ENCODE data around the gene C17orf107. TPM values are rescaled to one million over a fixed set of nuclear protein-coding genes. Genes with fewer than 3 reads are reported as not detected.
A peak's percentile ranks its signal among the peaks of the same experiment; 100 is the strongest.

Gene C17orf107
- 2.2 and 6.6 TPM in 2 replicates for total RNA-seq (2011; cell fraction: chromatin; rRNA removed; ENCODE audit: low replicate concordance)
- 3.2 and 3.7 TPM in 2 replicates for total RNA-seq (2011; cell fraction: nucleolus; rRNA removed)
- 1.4 and 2.5 TPM in 2 replicates for total RNA-seq (2011; cell fraction: nucleoplasm; rRNA removed)
- 0.05 and 0.16 TPM in 2 replicates for total RNA-seq (2014; rRNA removed)
- total RNA-seq (2014; rRNA removed; fragmentation: Illumina TruSeq; extraction: Trizol), result not detected in 2 replicates
- total RNA-seq (2015; rRNA removed; fragmentation: Illumina TruSeq; extraction: Trizol), result 0.07 and 0.08 TPM in 2 replicates
- total RNA-seq (2021), result 0.29 and 0.42 TPM in 2 replicates
- polyA plus RNA-seq (2011; rRNA removed), result 0.03 and 0.07 TPM in 2 replicates
- 0.03 and 0.12 TPM in 2 replicates for polyA plus RNA-seq (2011; cell fraction: cytosol; rRNA removed)
- polyA plus RNA-seq (2011; cell fraction: nucleus; rRNA removed), result 0.34 and 1.00 TPM in 2 replicates
- polyA plus RNA-seq (2012), result 0.09 and 0.24 TPM in 2 replicates
- polyA plus RNA-seq (2014; fragmentation: Illumina TruSeq; extraction: Trizol), result not detected in 2 replicates
- not detected for polyA plus RNA-seq (2014; fragmentation: Nextera tagmentation; extraction: Ambion mirVana)
- 0.09 and 0.13 TPM in 2 replicates for polyA plus RNA-seq (2014; rRNA removed)
- 0.06 TPM in 1 of 2 replicates, not detected in the other for polyA minus RNA-seq (2011; rRNA and poly(A)+ RNA removed)
- polyA minus RNA-seq (2011; cell fraction: cytosol; rRNA and poly(A)+ RNA removed), result not detected in 2 replicates
- 1.4 and 1.5 TPM in 2 replicates for polyA minus RNA-seq (2011; cell fraction: nucleus; rRNA and poly(A)+ RNA removed)
- Bru-seq, nascent RNA, result percentile 26 among the genes with signal in this experiment
- BruChase-seq, experiment 1, labeled RNA remaining after a 2-hour chase, result percentile 32 among the genes with signal in this experiment
- BruChase-seq, experiment 2, labeled RNA remaining after a 6-hour chase, result percentile 28 among the genes with signal in this experiment
- long read RNA-seq, experiment 1, result 0 reads
- long read RNA-seq, experiment 2, result 0 reads
- long read RNA-seq, experiment 3, result 0 reads

- BruUV-seq (replicated peaks), result no TSS peak
- H3K4me1 ChIP-seq (replicated peaks in 1 of 2; ENCODE audit: control insufficient read depth in 2 of 2, insufficient read depth in 2 of 2, low read length in 2 of 2), result peaks cover 14 to 33% of the 10 kb centered on the region in 2 experiments
- no peaks in the 10 kb centered on the region for H3K79me2 ChIP-seq (ENCODE audit: control insufficient read depth, insufficient read depth, low read length)
- peaks cover 22% of the 10 kb centered on the region; the same call in 1 of the 3 replicates for H3K36me3 ChIP-seq (ENCODE audit: control insufficient read depth, insufficient read depth, low read length)
- in situ Hi-C loops (cut with MboI), result no loop called here
- TF ChIP-seq KLF6 (CRISPR knock-in tag; IDR thresholded peaks at IDR 0.05; ENCODE audit: borderline replicate concordance) (no peak), POLR2G (IDR thresholded peaks at IDR 0.05; ENCODE audit: low read depth, low read length) (0 out of 2 replicates have a peak, but pooled peaks have one; percentile 8)
- TF ChIP-seq, protein P1, sequence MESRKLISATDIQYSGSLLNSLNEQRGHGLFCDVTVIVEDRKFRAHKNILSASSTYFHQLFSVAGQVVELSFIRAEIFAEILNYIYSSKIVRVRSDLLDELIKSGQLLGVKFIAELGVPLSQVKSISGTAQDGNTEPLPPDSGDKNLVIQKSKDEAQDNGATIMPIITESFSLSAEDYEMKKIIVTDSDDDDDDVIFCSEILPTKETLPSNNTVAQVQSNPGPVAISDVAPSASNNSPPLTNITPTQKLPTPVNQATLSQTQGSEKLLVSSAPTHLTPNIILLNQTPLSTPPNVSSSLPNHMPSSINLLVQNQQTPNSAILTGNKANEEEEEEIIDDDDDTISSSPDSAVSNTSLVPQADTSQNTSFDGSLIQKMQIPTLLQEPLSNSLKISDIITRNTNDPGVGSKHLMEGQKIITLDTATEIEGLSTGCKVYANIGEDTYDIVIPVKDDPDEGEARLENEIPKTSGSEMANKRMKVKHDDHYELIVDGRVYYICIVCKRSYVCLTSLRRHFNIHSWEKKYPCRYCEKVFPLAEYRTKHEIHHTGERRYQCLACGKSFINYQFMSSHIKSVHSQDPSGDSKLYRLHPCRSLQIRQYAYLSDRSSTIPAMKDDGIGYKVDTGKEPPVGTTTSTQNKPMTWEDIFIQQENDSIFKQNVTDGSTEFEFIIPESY (CRISPR knock-in tag; IDR thresholded peaks at IDR 0.05), result peak; percentile 54; the same call in 1 of the 2 replicates
- DNase-seq (ENCODE audit: extremely low read depth in 1 of 4, low spot score in 3 of 4) (no peak), ATAC-seq (no peak), FAIRE-seq (no peak)
- no peak within 1 kb of the TSS for H2AFZ ChIP-seq (ENCODE audit: low read depth, low read length)
- no peak within 1 kb of the TSS for H3K4me3 ChIP-seq
- H3K9ac ChIP-seq (ENCODE audit: insufficient read depth in 1 of 2, low read depth in 2 of 2, low read length in 2 of 2), result no peak within 1 kb of the TSS
- ChIA-PET POLR2A (interaction anchor here (0.6 to 1.1 kb wide), 2 partner anchors 10 to 377 kb away, joined by 3 read pairs; no protein-coding TSS in a partner anchor), CTCF (ENCODE audit: low intra/inter-chr PET ratio) (no interaction called here)
- H3K4me2 ChIP-seq (ENCODE audit: insufficient read depth, low read length), result no peak within 1 kb of the TSS
- peaks cover 2% of the 10 kb centered on the region for H3K9me1 ChIP-seq (ENCODE audit: control insufficient read depth, insufficient read depth, low read length)
- no peaks in the 10 kb centered on the region for H4K20me1 ChIP-seq (replicated peaks; ENCODE audit: control insufficient read depth, insufficient read depth, low read length)
- H3K27ac ChIP-seq (ENCODE audit: extremely low read depth, low read depth, low read length), result no peak within 1 kb of the TSS
- 93% methylated on average over 14 of the region's 60 CpGs for WGBS (ENCODE audit: insufficient coverage, low coverage, missing lambda C conversion rate)
- H3K27me3 ChIP-seq (ENCODE audit: control insufficient read depth in 2 of 2, insufficient read depth in 2 of 2, low read length in 2 of 2), result no peaks in the 10 kb centered on the region
- intact Hi-C loops (cut with micrococcal nuclease), result loop anchor here (10.0 kb wide), 1 partner anchor 65 kb away; the partner anchor contains the start of gene SPAG7
- H3K9me3 ChIP-seq (replicated peaks; ENCODE audit: control insufficient read depth, insufficient read depth, low read depth, low read length), result no peaks in the 10 kb centered on the region
Measured at GRCh38 chr17:4899341-4900230, at the start of gene C17orf107. C17orf107 (plus strand) TSS chr17:4899536; CDS start chr17:4899763, 227 bp downstream.
